GM18951 (cell line): Measurements from ENCODE around the gene NPRL2.
A peak's percentile ranks its signal among the peaks of the same experiment; 100 is the strongest.

Experiments
- POLR2A ChIP-seq: IDR thresholded peaks from 4 replicates; pipeline ENCODE4 v1.6.1; 2011; ENCODE audit warnings: mild to moderate bottlenecking; ENCODE audit not compliant: insufficient read length, insufficient read depth; ENCODE audit errors: extremely low read depth
- in situ Hi-C: fragments of 300-500 bp; cut with MboI; formaldehyde crosslinking; loops from one replicate; pipeline ENCODE4 v1.12.0; 2022; ENCODE audit warnings: low sequenced_read_pairs, mixed read lengths, inconsistent platforms; ENCODE audit not compliant: unreplicated experiment

The NPRL2 gene

GRCh38 chr3:50324351-50325112 lies 26.0 kb downstream of the NPRL2 start:
- in situ Hi-C loops = no loop called here
- TF ChIP-seq POLR2A = no peak

DNA sequence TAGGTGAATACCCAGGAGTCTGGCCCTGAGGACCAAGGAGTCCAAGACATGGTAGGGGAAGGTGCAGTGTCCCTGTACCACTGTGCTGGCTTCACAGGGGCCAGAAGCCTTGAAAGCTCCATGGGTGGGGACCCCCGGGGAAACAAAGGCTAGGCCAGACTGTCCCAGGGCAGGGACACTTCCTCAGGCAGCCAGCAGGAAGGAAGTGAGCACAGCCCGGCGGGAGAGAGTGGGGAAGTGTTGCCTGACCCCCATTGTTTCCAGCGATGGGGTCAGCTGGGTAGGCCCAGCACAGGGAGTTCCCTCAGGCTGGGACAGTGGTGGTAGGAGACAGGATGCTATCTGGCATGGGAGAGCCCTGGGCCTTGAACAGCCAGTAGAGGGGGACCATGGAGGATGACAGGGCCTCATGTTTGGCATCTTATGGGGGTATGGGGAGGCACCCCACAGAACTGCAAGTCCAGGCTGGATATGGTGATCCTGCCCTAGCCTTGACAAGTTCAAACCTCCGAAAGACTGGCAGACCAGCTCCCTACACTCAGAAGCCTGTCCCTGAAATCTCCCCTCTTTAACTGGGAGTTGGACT lies 26.9 kb downstream of the NPRL2 start:
- in situ Hi-C loops = no loop called here

DNA sequence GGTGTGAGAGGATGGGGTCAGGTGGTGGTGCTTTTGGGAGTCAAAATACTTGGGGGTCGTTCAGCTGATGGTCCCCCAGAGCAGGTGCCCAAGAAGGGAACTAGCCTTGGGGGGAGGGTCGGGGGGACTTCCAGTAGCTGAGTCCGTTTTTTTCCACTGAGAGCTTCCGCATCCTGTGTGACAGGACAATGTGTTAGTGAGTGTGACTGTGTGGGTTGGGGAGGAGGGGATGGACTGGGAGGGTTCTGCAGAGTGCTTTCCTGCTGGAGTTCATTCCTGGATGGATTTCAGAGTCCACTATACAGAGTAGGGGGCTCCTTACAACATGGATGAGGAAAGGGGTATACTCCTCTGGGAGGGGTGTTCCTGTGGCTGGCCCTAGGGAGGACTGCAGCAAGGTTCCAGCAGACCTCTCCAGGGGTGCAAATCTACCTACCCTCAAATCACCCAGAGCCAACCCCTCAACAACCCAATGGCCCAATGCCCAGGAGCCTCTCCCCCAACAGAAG lies 27.4 kb downstream of the NPRL2 start:
- TF ChIP-seq POLR2A = no peak
- in situ Hi-C loops = no loop called here

More for the DNA sequence above, 26.9 kb downstream of the NPRL2 start:
- TF ChIP-seq POLR2A = peak; percentile 19

DNA sequence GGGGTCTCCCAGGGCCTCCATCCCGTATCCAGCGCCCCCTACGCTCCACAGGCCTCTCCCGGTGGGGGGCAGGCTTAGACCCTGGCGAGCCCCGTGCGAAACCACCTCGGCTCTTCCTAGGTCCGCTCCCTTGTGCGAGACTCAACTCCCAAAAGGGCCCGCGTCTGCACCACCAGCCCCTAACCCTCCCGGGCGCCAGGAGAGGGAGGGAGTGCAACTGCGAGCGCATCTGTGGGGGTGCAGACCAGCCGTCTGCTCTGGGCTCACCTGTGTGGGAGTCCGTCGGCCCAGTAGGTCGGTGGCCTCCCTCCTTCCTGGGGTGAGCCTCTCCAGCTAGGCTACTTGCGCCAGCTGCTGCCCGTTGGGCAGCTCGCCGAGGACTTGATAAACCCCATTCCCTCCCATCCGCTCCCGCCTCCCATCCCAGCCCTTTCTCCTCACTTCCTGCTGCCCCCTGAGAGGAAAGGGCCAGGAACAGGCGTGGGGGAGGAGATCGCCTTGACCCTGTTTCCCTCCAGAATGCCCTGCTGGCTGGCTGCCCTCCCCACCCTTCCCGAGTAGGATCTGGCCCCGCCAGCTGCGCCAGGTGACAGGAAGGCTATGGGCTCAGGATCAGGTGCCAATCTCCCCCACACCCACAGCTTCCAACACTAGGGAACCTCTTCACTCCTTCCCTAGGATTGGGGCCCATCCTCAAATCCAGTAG lies 28.0 kb downstream of the NPRL2 start, which contains the start of gene HYAL2:
Gene HYAL2, minus strand, starts transcription at position 360 of the 706 bp plus-strand sequence. CDS start 2,256 bp downstream, outside the sequence.
- in situ Hi-C loops = no loop called here
- TF ChIP-seq POLR2A = no peak

DNA sequence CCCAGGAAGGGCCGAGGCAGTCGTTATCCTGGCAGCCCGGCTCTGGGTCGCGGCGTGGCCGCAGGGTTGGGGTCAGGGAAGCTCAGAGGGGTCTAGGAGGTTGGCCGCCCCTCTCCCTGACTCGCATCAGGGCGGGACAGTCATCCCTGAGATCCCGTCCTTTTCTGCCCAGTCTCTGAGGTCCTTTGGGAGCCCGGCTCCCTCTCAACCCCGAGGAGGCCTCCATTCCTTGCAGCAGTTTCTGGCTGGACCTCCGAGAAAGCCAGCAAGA lies 28.5 kb downstream of the NPRL2 start:
- no peak for TF ChIP-seq POLR2A
- in situ Hi-C loops = no loop called here

DNA sequence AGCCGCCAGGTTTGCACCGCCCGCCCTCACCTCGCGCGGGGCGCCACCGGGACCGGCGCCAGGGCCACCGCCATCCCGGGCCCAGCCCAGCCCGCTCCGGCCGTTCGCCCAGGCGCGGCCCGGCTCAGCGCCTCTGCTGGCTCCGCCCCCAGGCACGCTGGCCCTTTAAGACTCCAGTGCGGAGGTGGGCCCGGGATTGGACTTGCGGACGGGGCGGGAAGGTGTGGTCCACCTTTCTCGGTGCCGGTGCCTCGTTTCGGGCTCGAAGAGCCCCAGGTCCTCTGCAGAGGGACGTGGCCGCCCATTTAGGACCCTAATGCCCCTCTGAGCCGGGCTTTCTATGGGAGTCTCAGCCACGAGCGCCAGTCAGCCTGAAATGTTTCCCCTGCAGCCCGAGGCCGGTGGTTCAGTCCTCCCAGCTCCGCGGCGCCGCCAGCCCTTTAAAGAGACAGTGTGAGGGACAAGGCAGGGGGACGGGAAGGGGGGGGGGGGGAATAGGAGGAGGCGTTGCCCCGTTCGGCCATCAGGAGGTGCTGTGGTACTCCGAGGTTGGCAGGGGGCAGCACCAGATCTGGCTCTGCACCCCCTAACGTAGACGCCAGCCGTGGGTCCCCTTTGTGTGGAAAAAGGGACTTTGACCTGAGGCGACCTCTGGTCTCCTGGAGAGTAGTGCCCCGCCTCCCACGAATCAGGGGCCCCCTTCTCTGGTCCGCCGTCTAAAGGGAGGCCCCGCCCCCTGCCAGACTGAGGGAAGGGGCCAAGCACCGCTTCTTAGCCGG lies 29.1 kb downstream of the NPRL2 start:
- peak; percentile 85 for TF ChIP-seq POLR2A
- in situ Hi-C loops = no loop called here

DNA sequence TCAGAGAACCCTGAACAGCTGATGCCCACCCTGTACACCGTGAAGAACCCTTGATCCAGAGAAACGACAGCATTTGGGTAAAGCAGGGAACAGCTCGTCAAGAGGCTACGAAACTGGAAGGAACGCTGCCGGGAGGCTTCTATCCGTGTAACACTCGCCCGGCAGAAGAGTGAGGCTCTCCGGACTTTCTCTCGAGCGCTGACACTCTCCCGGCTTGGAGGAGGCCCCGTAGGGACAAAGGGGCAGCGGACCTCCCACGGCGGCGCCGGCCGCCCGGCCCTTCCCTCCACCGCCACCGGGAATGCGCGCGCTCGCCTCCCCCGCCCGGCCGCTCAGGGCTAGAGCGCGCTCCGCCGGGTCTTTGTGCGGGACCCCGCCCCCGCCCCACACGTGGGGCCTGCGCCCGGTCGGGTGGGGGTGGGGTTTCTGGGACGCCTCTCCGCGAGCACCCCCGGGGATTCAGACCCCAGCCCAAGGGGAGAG lies 29.7 kb downstream of the NPRL2 start:
- TF ChIP-seq POLR2A = no peak
- in situ Hi-C loops = no loop called here

DNA sequence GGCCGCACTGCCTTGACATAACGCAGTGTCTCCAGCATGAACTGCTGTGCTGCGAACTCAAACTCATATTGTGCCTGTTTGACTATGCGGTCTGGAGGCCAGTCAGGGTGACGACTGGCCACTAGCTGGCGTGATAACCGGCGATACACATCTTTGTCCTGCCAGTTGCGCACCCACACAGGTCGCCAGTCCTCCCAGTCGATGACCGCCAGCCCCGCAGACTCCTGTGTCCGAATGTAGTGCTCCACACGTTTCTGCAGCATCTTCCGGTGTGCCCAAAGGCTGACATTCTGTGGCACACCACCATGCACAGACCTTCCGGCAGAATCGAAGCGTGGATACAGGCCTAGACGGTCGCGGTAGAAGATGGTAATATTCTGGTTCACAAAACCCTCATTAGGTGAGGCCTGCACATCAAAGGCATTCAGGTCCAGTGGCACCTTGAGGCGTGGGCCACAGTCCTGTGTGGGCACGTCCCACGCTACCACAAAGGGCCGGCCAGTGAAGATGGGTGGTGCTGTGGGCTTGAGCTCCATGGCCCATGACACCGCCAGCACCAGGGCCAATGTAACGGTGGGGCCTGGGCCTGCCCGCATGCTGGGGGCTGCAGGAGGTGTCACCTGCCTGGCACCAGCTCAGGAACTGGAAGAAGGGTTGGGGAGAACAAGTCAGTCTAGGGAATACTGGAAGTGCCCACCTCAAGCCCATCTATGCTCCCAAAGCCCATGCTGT lies 30.5 kb downstream of the NPRL2 start:
- in situ Hi-C loops = no loop called here
- TF ChIP-seq POLR2A = no peak

DNA sequence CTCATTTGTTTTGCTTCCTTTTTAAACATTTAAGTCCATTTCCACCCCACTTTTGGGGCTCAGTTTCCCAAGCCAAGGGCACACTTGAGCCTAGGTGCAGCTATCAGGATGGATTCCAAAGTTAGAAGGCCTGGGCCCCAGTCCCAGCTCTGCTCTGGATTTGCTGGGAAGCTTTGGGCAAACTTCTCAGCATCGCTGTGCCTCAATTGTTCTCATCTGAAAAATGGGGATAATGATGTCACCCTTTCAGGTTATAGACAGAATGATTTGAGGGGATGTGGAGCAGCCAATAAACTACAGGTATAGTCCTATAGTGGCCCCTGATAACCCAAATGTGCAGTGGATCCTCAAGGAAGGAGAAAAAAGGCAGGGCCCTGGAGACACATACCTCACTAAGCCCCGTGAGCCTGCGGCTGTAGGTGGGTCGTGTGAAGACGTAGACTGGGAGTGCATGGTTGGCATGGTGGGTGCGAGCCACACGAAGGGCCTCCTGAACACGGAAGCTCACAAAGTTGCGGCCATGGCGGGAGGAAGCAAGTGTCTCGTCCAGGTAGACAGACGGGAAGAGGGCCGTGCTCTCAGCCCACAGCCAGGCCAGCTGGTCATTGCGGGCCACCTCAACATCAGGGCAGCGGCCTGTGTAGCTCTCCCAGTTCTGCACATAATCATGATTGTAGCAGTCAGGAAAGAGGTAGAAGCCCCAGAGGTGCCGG lies 31.2 kb downstream of the NPRL2 start:
- in situ Hi-C loops = no loop called here

DNA sequence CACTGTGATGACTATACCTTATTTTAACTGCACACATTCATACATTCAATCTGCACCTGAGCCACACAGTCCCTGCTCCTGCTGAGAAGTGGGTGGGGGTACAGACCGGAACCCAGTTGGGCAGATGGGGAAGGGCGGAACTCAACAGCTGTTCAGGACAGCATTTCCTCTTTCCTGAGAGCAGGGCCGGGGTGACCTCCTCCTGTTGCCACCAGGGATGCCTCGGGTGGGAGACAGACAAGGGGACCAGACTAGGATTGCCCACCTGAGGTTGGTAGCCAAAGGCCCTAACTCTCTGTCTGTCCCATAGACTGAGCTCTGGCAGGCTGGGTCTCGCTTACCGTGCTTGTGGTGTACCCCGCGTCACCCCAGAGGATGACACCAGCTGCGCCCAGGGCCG lies 32.0 kb downstream of the NPRL2 start:
- no peak for TF ChIP-seq POLR2A
- in situ Hi-C loops = no loop called here

More for the DNA sequence above, 31.2 kb downstream of the NPRL2 start:
- no peak for TF ChIP-seq POLR2A

- in situ Hi-C loops = no loop called here
- TF ChIP-seq POLR2A = no peak
Measured at GRCh38 chr3:50318163-50318562, 32.4 kb downstream of the NPRL2 start.

- in situ Hi-C loops = no loop called here
- no peak for TF ChIP-seq POLR2A
Measured at GRCh38 chr3:50317300-50317699, 33.3 kb downstream of the NPRL2 start.
